DOHH2 (cell line): Measurements from ENCODE around the gene PROS1.

Experiments
- CTCF ChIP-seq: fragments of 200-600 bp; sonication (generic); IDR thresholded peaks from one replicate; pipeline ENCODE4 v1.5.1; 2014; ENCODE audit warnings: antibody characterized with exemption, mild to moderate bottlenecking, low read depth, low read length; ENCODE audit not compliant: poor library complexity, severe bottlenecking
- EZH2phosphoT487 ChIP-seq: fragments of 200-600 bp; sonication (generic); IDR thresholded peaks from 2 replicates; pipeline ENCODE4 v1.6.1; 2017; ENCODE audit warnings: borderline replicate concordance, mild to moderate bottlenecking, antibody characterized with exemption, low read length, moderate library complexity, mixed read lengths

GRCh38 chr3:93961489-93961888 lies 12.2 kb downstream of the PROS1 start:
- TF ChIP-seq CTCF (no peak), EZH2phosphoT487 (no peak)
